Measurements from ENCODE around the gene PIGU.
"Not testable (repeated sequence)": the region's sequence is repeated elsewhere in the genome, so short reads cannot be mapped to it uniquely, and the experiment has no call there.

PIGU gene

GRCh38 chr20:34706912-34707784 is 30.3 kb upstream of the PIGU start:
- DNase-seq = no peak

DNA sequence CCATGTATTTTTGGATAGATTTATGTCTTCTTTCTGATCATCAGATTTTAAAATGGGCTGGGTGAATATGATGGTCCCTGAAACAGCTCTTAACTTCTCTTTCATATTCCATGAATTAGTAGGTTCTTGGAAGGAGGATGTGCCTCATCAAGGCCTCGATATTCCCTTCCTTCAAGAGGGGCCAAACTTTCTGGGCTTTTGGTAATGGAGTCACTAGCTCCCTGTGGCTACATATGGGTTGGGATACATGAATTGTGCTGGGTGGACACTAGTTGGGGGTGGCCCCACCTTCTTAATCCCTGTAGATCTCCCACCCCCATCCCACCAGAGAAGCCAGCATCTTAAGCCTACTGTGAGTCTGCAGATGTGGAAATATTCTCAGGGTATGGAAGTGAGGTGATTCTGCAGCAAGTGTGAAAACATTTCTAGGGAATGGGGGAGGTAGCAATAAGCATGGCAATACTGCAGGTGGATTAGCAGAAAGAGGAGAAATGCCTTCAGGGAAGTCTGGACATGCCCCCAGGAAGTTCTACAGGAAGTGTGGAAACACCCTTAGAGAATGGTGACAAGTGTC is 29.5 kb upstream of the PIGU start:
- no peak for DNase-seq

DNA sequence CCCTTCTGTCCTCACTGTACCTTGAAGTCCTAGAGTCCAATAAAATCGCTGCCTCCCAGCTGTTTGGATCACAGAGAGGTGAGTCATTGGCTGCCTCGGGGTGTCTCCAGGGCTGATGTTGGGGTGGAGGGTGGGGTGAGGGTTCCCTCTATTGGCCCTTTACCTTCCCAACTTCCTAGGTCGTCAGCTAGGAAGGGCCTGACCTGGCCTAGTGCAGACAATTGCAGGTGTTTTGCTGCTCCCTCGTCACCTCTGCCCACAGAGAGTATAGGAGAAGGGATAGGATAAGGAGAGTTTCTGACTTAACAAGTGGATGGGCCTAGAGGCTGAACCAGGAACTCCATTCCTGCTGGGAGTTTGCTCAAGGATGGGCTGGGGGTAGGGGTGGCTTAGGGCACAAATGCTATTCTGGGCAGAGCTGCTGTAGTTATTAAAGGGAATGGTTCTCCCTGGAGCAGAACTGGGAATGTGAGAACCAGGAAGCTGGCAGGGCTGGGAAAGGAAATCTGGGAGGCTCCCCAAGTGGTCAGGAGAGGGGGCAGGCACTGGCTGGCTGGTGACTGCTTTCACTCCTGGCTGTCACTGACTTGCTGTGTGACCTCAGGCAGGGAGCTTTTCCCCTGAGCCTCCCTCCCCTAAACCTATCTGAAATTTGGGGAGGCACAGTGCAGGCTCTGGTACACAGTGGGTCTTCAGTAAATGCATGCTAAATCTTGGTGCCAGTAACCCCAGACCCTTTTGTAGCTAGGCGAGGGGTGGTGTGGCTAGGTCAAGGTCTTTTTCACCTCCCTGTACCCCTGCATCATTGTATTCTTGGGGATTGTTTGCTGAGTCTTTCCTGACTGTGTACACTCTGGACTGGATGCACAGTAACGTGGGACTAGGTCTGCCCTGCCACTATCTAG is 28.8 kb upstream of the PIGU start:
- DNase-seq = no peak

DNA sequence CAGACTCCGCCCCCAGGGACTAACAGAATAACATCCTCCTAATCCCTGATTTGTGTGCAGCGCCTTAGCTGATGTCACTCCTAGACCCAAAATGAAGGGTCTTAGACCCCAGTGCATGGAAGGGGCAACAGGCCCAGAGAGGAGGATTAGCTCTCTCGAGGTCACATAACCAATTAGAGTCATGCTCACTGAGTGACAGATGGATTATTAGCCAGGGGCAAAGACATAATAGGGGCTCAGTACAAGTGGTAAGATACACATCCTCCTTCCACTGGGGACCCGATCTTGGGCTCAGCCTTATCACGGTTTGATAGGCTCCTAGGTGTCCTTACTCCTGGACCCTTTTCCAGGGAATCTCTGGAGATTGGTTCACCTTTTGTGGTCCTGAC is 28.1 kb upstream of the PIGU start:
- no peak for DNase-seq

GRCh38 chr20:34704177-34705007 is 27.5 kb upstream of the PIGU start, which contains the start of gene TP53INP2:
TP53INP2 (plus strand) TSS chr20:34704344; CDS start chr20:34708740, 4,396 bp downstream.
- DNase-seq = peak; percentile 75

DNA sequence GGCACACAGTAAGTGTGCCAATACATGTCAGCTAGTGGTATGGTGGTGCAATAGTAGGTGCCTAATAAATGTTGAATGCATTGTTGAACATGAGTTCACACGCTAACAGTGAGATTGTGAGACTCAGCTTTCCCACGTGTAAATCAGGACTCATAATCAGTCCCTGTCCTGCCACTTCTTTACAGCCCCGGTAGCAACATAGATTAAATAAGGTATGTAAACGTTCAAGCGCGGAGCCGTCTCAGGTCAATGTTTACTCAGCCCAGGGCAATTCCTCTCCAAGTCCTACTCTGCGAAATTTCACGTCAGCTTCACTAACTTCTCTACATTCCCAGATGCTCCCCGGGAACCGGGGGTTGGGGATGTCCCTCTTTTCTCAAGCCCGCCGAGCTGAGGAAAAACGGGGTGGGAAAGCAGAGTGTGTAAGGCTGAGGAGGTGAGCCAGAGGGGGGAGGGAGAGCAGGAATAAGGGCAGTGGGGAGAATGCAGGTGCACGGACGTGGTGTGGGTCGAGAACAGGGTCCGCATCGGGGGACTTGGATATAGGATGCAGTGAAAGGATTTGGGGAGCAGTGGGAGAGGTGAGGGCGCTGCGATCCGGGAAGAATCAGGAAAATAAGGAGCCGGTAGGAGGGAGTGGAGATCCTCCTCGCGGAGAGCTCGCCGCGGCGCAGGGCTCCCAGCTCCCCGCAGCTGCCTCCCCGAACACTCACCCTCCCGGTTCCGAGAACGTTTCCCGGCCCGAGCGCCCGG is 26.7 kb upstream of the PIGU start:
- DNase-seq = no peak

DNA sequence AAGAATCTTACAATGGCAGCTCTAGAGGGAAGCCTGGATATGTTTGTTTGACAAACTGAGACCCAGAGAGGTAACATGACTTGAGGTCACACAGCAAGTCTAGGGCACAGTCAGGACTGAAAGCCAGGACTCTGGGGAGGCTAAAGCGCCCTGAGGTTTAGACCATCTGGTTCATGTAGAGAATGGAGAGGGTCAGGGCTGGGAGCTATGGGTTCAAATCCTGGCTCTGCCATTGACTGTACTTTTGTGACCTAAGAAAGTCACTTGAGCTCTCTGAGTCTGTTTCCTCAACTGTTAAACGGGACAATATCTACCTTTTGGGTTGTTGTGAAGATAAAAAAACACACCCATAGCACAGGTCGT is 26.1 kb upstream of the PIGU start:
- no peak for DNase-seq

DNA sequence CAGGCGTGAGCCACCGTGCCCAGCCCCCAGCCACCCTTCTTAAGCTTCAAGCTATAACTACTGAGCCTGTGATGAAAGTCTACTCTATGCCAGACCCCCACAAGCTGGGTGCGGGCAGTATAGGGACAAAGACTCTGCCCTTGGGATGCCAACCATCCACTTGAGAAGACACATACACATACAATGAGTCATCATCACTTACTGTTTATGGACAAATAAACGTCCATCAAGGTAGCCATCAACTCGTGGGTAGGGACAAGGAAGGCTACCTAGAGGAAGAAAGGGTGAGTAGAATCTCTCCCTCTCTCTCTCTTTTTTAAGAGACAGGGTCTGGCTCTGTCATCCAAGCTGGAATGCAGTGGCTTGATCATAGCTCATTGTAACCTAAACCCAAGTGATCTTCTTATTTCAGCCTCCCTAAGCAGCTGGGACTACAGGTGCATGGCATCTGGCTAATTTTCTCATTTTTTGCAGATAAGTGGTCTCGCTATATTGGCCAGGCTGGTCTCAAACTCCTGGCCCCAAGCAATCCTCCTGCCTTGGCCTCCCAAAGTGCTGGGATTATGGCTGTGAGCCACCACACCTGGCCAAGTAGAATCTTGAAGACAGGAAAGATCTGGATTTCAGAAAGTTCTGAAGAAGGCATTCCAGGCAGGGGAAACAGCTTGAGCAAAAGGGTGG is 24.7 kb upstream of the PIGU start:
- DNase-seq = no peak

DNA sequence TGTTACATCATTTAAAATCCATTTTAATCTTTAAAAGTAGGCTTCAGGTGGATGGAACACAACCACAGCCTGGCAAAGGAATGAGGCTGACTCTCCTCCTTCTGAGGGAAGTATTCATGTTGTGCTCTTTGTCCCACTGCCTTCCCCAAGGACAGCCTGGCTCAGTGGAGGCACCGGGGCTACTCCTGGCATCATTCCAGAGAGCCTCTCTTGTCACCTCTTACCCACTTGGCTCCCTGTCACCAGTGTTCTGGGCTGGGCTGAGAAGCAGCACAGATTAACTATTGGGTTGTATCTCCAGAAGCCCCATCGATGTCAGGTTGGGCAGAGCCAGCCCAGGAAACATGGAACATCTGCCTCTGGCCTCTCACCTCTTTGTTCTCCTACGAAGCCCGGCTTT is 16.5 kb upstream of the PIGU start:
- no peak for DNase-seq

- no peak for DNase-seq
These were observed 14.9 kb upstream of the PIGU start for GRCh38 chr20:34691838-34692237.

- no peak for DNase-seq
These were observed 12.6 kb upstream of the PIGU start for GRCh38 chr20:34689486-34689885.

GRCh38 chr20:34683667-34684066 is 6.8 kb upstream of the PIGU start:
- no peak for DNase-seq

DNA sequence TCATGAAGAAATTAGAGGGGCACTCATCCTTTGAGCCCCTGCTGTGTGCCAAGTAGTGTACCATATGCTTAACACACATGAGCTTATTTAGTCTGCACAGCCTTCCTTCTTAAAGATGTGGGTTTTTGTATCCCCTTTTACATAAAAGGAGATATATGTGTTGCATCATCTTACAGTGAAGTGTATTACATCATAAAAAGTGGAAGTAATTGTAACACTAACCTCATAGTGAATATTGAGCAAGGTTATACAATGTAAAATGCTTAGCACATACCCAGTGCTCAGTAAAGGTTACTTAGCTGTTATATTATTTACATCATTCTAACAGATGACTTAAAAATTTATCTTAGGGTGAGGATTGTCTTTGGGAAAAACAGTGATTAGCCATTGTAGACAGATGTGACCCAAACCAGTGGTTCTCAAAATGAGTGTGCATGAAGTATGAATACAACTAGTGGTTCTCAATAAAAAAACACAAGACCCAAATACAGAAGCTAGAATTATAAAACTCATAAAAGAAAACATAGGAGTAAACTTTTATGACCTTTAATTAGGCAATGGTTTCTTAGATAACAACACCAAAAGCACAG is 3.8 kb upstream of the PIGU start:
- no peak for DNase-seq

- no peak for DNase-seq
These were observed 775 bp downstream of the PIGU start for GRCh38 chr20:34675993-34676641.

DNA sequence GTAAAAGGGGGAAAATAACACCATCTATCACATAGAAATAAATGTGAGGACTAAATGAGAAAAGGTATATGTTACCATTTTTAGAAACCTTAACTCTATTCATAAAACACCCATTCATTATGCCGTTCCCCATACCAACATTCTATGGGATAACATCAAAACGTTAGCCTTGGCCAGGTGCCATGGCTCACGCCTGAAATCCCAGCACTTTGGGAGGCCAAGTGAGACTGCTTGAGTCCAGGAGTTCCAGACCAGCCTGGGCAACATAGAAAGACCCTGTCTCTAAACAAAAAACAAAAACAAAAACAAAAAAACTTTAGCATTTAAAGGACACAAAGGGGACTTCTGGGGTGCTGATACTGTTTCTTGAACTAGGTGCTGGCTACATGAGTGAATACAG is 1.3 kb downstream of the PIGU start:
- DNase-seq = no peak

DNA sequence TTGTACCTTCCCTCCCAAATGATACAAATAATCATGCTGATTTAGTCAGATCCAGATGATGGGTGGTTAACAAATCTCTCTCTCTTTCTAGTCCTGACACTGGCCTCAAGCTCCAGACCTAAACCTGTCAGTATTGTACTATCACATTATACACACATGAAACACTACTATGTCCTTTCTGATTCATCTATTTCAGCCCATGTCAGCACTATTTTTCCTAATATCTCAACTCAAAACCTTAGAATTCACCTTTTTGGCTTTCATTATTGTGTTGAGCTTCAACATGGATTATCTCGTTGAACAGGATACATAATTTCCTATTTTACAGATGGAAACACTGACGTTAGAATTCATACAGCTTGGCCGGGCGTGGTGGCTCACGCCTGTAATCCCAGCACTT is 3.5 kb downstream of the PIGU start:
- DNase-seq = no peak

- DNase-seq = no peak
These were observed 7.8 kb downstream of the PIGU start for GRCh38 chr20:34669094-34669493.

DNA sequence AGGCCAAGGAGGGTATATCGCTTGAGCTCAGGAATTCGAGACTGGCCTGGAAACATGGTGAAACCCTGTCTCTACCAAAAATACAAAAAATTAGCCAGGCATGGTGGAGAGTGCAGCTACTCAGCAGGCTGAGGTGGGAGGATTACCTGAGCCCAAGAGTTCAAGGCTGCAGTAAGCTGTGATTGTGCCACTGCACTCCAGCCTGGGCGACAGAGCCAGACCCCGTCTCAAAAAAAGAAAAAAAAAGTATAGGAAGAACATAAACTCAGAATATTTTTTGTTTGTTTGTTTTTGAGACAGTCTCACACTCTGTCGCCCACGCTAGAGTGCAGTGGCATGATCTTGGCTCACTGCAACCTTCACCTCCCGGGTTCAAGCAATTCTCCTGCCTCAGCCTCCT is 12.1 kb downstream of the PIGU start:
- DNase-seq = not testable (repeated sequence)

- no peak for DNase-seq
These were observed 13.5 kb downstream of the PIGU start for GRCh38 chr20:34663213-34663943.

DNA sequence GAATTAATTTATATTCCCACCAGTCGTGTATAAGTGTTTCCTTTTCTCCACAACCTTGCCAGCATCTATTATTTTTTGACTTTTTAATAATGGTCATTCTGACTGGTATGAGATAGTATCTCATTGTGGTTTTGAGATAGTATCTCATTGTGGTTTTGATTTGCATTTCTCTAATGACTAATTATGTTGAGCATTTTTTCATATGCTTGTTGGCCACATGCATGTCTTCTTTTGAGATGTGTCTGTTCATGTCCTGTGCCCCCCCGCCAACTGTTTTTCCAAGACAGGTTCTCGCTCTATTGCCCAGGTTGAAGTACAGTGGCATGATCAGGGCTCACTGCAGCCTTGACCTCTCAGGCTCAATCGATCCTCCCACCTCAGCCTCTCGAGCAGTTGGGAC is 15.1 kb downstream of the PIGU start:
- DNase-seq = not testable (repeated sequence)

Measured in NCI-H1694 treated with DMSO at 0.1 percent for 48 hours (cell line).